HTERT RPE-1 (cell line): ENCODE results near the gene CARD9.

Experiments used
- in situ Hi-C: fragments of 300-500 bp; cut with MboI; formaldehyde crosslinking; loops from 4 replicates; pipeline ENCODE4 v1.14.3; 2020; ENCODE audit warnings: low sequenced_read_pairs

Gene CARD9

DNA sequence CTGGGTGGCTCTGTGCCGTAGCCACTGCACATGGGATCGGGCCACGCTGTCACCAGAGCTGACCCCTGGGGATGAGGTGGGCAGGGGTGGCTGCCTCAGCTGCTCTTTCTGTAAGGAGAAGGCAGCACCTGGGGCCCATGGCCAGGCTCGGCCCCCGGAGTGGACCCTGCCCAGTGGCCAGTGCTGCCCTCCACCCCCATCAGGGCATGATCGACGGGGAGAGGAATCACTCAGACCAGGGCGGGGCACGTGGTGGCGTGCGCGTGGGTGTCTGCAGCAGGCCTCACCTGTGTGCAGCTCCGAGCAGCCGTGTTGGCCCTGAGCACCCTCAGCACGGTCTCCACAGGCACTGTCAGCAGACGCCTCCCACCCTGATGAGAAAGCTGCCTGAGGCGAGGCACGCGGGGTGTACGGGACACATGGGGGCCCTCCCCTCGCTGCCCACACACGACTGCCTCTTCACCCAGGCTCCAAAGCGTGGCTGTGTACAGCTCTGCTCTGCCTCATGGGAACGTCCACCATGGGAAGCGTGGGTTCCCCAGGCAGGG, 8.6 kb upstream of the CARD9 start:
- in situ Hi-C loops = no loop called here

DNA sequence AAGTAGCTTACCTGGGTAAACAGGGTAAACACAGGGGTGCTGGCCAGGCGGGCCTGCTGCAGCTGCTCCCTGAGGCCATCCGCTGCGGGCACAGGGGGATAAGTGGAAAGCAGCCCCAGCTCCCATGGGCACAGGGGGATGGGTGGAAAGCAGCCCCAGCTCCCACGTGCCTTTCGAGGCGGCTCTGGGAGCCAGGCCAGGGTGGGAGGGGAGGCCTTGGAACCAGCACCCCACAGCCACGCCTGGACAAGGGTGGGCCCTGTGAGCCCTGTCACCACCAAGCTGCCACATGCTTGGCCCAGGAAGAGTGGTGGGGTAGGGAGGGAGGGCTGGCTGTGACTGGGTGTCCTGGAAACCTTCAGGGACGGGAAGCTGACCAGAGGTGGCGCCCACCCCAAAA, 7.8 kb upstream of the CARD9 start:
- in situ Hi-C loops = no loop called here

GRCh38 chr9:136380381-136380780, 6.9 kb upstream of the CARD9 start:
- in situ Hi-C loops = no loop called here

GRCh38 chr9:136379891-136380290, 6.4 kb upstream of the CARD9 start:
- in situ Hi-C loops = no loop called here

GRCh38 chr9:136379401-136379800, 5.9 kb upstream of the CARD9 start:
- in situ Hi-C loops = no loop called here

DNA sequence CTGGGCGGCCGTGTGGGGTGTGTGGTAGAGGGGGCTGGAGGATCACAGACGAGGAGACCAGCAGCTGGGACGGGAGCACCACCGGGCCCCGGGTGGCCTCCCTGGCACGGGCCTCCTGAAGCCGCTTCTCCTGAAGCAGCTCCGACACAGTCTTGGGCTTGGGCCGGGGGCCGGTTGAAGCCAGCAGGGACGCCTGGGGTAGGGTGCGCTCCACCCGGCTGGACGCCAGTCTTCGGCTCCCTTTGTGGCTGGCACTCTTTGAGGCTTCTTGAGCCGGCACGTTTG, 5.5 kb upstream of the CARD9 start:
- in situ Hi-C loops = no loop called here

GRCh38 chr9:136378170-136379002, 4.9 kb upstream of the CARD9 start:
- in situ Hi-C loops = no loop called here

DNA sequence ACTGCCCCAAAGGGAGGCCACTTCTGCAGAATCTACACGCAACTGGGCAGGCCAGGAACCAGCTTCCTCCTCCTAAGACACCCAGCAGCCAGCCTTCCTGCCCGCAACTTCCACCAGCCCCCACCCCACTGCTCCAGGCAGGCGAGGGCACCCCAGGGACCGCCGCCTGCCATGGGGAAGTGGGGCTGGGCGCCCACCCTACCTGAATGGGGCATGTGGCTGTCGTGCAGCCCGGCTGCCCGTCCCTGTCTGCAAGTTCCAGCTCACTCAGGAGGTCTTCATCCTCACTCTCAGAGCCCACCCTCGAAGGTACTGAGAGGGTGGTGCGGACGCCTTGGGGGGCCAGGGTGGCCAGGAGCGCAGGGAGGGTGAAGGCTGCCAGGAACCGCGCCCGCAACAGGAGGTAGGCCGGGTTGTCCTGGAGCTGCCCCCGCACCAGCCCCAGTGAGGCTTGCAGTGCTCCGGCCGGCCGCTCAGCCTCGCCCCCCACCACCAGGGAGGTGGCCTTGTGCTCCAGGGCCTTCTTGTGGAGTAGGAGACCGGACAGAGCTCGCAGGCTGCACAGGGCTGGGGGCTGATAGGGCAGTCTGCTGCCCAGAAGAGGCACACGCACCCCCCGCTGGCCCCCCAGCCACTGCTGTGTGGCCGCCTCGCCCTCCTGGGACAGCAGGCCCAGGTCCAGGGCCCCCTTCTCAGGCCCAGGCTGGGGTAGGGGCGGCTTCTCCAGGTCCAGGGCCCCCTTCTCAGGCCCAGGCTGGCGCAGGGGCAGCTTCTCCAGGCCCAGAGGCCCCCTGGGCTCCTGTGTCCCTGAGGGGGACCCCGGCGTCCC, 4.1 kb upstream of the CARD9 start:
- in situ Hi-C loops = no loop called here

DNA sequence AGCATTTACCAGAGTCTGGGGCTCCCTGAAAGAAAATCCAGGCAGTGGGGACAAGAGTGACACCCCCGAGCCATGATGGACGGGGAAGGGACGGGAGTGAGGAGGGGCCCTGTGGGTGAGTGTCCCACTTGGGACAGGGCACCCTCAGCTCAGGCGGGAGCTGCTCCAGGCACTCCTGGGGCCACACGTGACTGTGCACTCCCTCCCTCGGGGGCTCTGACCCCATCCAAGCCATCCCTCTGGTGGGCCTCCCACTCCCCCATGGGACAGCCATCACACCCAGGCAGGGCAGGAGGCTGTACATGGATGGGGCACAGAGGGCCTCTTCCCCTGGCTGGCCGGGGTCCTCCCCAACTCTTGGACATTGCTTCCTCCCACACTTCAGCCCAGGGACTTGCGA, 3.0 kb upstream of the CARD9 start:
- in situ Hi-C loops = no loop called here

DNA sequence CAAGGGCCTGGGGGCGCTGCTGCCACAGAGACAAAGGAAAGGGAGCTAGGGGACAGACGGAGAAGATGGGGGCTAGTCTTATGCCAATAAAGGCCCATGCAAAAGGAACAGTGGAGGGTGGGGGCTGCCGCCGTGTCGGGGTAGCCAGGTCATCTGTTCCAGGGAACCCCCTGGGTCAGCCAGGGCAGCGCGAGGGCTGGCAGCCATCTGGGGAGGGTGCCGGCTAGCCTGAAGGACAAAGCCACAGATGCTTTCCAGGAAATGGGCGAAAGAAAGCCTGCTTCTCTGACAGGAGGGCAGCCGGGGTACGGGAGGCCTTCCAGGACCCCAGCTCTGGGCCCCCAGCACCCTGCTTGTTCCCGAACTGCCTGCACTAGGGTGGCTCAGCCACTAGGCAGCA, 1.6 kb upstream of the CARD9 start:
- in situ Hi-C loops = no loop called here

- in situ Hi-C loops = no loop called here
Observed at GRCh38 chr9:136374183-136374575, 710 bp upstream of the CARD9 start.

GRCh38 chr9:136372561-136373299, 739 bp downstream of the CARD9 start:
- in situ Hi-C loops = no loop called here

GRCh38 chr9:136372006-136372405, 1.5 kb downstream of the CARD9 start:
- in situ Hi-C loops = no loop called here

- in situ Hi-C loops = no loop called here
Observed at GRCh38 chr9:136371533-136371880, 2.0 kb downstream of the CARD9 start.

DNA sequence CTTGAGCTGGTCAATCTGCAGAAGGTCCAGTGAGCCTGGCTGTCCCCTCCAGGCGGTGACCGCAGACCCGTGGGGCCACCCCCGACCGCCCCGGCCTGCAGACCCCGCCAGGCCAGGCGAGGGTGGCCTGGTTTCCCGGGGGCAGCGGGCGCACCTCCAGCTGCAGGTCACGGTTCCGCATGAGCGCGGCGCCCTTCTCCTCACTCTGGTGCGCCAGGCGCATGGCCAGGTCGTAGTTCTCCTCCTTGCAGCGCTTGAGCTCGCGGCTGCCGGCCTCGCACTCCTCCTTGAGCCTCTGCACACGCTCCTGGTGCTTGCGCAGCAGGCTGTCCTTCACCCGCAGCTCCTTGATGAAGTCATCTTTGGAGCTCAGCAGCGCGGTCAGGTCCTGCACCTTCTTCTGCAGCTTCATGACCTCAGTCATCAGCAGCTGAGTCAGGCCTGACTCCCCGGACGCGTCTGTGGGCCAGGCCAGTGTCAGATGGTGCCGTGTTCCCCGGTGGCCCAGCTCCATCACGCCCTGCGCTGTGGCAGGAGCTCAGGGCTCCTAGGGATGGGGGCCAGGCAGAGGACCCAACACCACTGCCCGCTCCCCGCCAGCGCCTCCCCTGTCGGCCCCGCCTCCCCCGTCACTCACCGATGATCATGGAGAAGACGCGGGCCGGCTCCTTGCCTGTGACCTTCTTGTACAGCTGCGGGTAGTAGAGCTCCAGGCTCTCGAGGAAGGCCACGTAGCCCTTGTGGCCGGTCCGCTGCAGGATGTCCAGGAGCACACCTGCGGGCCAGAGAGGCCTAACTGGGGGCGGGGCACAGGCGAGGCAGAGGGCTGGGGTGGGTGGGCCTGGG, 2.6 kb downstream of the CARD9 start:
- in situ Hi-C loops = no loop called here

- in situ Hi-C loops = no loop called here
Observed at GRCh38 chr9:136370037-136370436, 3.4 kb downstream of the CARD9 start.

DNA sequence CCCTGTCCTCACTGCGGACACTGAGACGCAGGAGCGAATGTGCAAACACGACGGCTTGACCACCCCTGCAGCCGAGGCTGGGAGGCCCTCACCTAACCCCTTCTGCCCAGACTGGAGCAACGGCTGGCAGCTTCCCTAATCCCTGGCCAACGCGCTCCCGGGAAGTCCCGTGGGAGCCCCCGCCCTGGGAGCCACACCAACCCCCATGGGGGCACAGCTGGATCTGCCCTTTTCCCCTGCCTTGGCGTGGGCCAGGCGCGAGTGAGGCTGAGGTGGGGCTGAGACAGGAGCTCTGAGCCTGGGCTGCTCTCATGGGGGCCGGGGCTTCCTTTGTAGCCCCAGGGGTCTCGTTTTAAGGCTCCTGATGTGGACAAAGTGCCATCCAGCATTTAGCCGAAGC, 5.3 kb downstream of the CARD9 start:
- in situ Hi-C loops = no loop called here

DNA sequence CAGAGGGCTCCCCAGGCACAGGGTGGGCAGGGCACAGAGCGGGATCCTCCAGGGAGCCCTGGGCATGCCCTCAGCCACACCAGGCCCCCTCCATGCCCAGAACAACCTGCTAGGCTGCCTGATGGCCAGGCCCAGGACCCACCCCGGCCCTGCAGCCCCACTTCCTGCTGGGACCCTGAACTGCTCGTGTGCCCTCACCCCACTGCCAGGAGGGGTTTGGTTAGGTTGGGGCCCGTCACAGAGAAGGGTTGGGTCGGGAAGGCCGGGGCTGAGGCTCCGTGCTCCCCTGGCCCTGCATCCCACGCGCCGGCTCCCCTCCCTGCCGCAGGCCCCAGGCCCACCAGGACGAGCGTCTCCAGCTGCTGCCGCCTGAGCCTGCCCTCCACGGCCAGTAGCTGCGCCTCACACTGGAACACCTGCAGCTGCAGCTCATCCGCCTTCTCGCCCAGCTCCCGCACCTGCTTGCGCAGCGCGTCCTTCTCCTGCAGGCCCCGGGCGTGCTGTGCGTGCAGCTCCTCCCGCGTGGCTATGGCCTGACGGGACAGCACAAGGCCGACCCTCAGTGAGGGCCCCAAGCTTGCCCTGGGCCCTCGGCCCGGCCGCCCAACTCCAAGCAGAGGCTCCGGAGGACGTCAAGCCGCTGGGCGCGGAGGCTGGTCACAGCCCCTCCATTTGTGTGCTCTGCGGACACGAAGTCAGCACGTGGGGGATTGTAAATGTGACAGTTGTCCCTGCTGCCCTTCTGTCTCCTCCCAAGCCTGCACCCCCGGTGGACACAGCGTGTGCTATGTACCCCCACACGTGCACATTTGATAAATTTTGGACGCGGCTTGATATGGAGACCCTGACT, 5.9 kb downstream of the CARD9 start:
- in situ Hi-C loops = no loop called here

DNA sequence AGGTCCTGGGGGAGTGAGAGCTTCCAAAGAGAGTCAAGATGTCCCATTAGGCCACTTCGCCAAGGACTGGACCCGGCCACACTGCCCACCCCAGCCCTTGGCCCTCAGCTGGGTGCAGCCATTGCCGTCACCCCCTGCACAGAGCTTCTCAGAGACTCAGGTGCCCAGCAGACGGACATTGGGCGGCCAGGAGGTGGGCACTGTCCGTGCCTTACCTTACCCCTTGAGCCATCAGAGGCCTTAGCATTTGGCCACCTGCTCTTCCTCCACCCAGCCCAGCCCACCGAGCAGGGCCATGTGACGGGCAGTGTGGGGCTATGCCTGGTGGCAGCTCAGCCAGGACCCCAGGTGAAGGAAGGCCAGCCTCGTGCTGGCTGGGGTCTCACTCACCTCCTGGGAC, 6.6 kb downstream of the CARD9 start:
- in situ Hi-C loops = no loop called here

GRCh38 chr9:136365775-136366222, 7.7 kb downstream of the CARD9 start:
- in situ Hi-C loops = no loop called here
